ENCODE measurements around the gene PCSK2. TPM values are rescaled to one million over a fixed set of nuclear protein-coding genes. Genes with fewer than 3 reads are reported as not detected.

PCSK2 gene
- total and polyA plus RNA-seq, 8 donors, result 5.4 to 51.0 (median 9.3) TPM

DNA sequence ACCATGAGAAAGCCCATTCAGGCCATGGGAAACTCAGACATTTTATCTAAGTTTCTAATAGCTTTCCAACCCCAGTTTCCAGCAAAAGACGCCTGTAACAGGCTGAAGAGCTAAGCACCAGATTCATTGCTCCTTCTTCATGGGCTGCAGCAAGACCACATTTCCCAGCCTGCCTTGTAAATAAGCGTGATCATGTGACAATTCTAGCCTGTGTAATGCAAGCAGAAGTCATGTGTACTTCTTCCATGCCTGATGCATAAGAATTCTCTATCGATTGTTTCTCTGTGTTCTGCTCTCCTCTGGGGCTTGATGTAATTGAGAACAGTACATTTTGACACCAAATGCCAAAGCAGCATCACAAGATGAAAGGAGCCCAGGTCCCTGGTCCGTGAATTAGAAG, 6.8 kb downstream of the PCSK2 start:
- Histone ChIP-seq H3K27ac (no peak overlapping the region), H3K27me3 (no peaks in the 10 kb centered on the region), H3K4me3 (no peak overlapping the region), H3K36me3 (no peaks in the 10 kb centered on the region), H3K9me3 (no peaks in the 10 kb centered on the region), H3K4me1 (no peaks in the 10 kb centered on the region)
- TF ChIP-seq, protein P1, sequence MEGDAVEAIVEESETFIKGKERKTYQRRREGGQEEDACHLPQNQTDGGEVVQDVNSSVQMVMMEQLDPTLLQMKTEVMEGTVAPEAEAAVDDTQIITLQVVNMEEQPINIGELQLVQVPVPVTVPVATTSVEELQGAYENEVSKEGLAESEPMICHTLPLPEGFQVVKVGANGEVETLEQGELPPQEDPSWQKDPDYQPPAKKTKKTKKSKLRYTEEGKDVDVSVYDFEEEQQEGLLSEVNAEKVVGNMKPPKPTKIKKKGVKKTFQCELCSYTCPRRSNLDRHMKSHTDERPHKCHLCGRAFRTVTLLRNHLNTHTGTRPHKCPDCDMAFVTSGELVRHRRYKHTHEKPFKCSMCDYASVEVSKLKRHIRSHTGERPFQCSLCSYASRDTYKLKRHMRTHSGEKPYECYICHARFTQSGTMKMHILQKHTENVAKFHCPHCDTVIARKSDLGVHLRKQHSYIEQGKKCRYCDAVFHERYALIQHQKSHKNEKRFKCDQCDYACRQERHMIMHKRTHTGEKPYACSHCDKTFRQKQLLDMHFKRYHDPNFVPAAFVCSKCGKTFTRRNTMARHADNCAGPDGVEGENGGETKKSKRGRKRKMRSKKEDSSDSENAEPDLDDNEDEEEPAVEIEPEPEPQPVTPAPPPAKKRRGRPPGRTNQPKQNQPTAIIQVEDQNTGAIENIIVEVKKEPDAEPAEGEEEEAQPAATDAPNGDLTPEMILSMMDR (IDR thresholded peaks at IDR 0.05), result no peak
- DNase-seq (no peak), FAIRE-seq (no peak), ATAC-seq (no peak)
- intact Hi-C loops (cut with DNase I), result no loop called here
- 58 to 66% methylated on average over 4 of the region's 4 CpGs for WGBS, 2 donors

DNA sequence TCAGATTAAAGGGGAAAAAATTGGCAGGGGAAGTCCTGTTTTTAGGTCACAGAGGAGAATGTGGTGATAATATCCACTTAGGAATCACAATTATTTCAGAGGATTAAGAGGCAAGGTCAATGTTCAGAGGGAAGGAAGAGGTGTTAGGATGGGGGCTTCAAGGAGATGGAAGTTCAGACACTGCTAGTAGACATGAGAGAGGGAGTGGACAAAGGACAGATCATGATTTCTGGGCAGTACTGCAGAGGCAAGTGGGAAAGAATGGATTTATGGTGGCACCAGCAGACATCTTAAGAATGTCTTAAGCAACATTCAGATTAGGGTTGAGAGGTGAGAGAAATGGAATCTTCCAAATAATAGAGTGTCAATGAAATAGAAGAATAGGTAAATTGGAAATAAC, 9.9 kb downstream of the PCSK2 start:
- FAIRE-seq, result no peak
- Histone ChIP-seq H3K9me3 (no peaks in the 10 kb centered on the region), H3K4me3 (no peak overlapping the region), H3K27ac (no peak overlapping the region), H3K27me3 (no peaks in the 10 kb centered on the region), H3K36me3 (no peaks in the 10 kb centered on the region), H3K4me1 (no peaks in the 10 kb centered on the region)
- intact Hi-C loops (cut with DNase I), result no loop called here
- no peak for ATAC-seq
- TF ChIP-seq, protein P1 (IDR thresholded peaks at IDR 0.05), result no peak
- DNase-seq, result no peak

DNA sequence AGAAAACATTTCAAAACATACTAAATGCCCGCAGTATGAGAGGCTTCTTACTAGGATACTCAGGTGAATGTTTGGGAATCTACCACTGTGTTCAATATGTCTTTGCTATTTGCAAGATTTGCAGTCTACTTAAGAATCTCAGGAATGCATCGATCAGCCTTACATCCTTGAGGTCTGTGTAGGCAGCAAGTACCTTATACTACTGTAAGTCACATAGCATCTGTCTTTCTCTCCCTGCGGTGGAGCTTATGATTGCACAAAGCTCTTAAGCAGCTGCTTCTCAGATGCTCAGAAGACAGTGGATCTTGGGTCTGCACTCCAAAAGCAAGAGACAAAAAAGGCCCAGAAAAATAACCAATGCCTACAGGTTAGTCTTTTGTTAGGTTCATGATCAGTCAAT, 21.4 kb downstream of the PCSK2 start:
- H3K36me3 ChIP-seq, result no peaks in the 10 kb centered on the region
- 76 to 78% methylated on average over 3 of the region's 3 CpGs for WGBS, 2 donors
- intact Hi-C loops (cut with DNase I), result no loop called here
- no peak for DNase-seq
- H3K4me3 ChIP-seq, result no peak overlapping the region
- no peaks in the 10 kb centered on the region for H3K9me3 ChIP-seq
- no peak overlapping the region for H3K27ac ChIP-seq
- TF ChIP-seq, protein P1 (IDR thresholded peaks at IDR 0.05), result no peak
- ATAC-seq, result no peak
- H3K4me1 ChIP-seq, result no peaks in the 10 kb centered on the region
- no peaks in the 10 kb centered on the region for H3K27me3 ChIP-seq
- no peak for FAIRE-seq

DNA sequence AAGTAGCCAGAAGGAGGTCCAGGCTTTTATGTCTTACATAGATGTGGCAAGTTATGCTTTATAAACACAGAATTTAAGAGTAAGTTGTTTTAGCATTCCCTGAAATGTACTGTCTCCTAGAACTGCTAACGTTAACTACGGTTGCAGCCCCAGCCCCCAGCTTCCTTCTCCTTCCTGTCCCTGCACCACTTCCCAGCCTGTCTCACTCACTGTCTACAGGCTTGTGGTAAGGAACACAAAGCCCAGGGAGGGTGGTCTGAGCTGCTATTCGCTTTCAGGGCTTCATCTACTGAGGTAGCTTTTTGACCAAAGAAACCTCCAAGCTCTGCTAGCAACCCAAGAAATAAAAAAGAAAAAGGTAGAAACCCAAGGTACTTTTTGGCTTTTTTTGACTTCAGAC, 35.9 kb downstream of the PCSK2 start:
- TF ChIP-seq, protein P1 (IDR thresholded peaks at IDR 0.05), result no peak
- no peak for DNase-seq
- intact Hi-C loops (cut with DNase I), result no loop called here
- ATAC-seq, result no peak
- Histone ChIP-seq H3K9me3 (no peaks in the 10 kb centered on the region), H3K4me1 (no peaks in the 10 kb centered on the region), H3K36me3 (no peaks in the 10 kb centered on the region), H3K4me3 (no peak overlapping the region), H3K27me3 (no peaks in the 10 kb centered on the region), H3K27ac (no peak overlapping the region)
- 30 to 34% methylated on average over 3 of the region's 3 CpGs for WGBS, 2 donors
- no peak for FAIRE-seq

DNA sequence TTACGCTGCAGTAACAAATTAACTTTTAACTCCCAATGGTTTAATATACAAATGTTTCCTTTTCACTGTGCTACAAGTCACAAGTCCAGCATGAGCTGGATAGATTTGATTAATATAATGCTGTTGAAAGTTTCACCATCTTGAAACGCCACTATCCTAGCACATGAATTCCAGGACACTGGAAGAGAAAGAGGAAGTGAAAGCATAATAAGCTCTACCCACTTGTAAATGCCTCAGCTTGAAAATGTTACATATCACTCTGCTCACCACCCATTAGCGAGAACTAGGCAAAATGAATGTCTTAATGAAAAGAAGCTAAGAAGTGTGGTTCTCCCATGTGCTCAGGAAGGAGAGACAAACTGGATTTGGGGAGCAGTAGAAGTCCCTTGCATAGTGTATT, 46.9 kb downstream of the PCSK2 start:
- H3K9me3 ChIP-seq, result no peaks in the 10 kb centered on the region
- 71% methylated on average over 3 of the region's 3 CpGs for WGBS, 2 donors
- no peak for DNase-seq
- H3K4me3 ChIP-seq, result no peak overlapping the region
- TF ChIP-seq, protein P1 (IDR thresholded peaks at IDR 0.05), result no peak
- peaks cover 0 to 9% (median 0%) of the 10 kb centered on the region in 4 donors for H3K27me3 ChIP-seq
- no peaks in the 10 kb centered on the region for H3K36me3 ChIP-seq
- H3K27ac ChIP-seq, result no peak overlapping the region
- H3K4me1 ChIP-seq, result no peaks in the 10 kb centered on the region
- FAIRE-seq, result no peak
- intact Hi-C loops (cut with DNase I), result no loop called here
- ATAC-seq, result no peak
